ENCODE measurements around the gene SUN1. TPM values are rescaled to one million over a fixed set of nuclear protein-coding genes. Genes with fewer than 3 reads are reported as not detected.

The SUN1 gene
- total RNA-seq, 1 donor from 2014 or later = 186 TPM

- H3K4me3 ChIP-seq = no peak overlapping the region
- H3K27ac ChIP-seq = no peak overlapping the region
- intact Hi-C loops (cut with DNase I) = no loop called here
Observed at GRCh38 chr7:911791-912480, 79.7 kb downstream of the SUN1 start.

GRCh38 chr7:913736-914520, 81.7 kb downstream of the SUN1 start:
- Histone ChIP-seq H3K4me3 (no peak overlapping the region), H3K36me3 (peaks cover 0 to 2% of the 10 kb centered on the region in 2 donors), H3K27me3 (no peaks in the 10 kb centered on the region), H3K9me3 (no peaks in the 10 kb centered on the region), H3K27ac (no peak overlapping the region), H3K4me1 (peaks cover 0 to 4% of the 10 kb centered on the region in 2 donors)
- intact Hi-C loops (cut with DNase I) = no loop called here
- no peak for TF ChIP-seq CTCF (IDR thresholded peaks at IDR 0.05)
- no peak for DNase-seq (ENCODE audit: low spot score in 2 of 2)

More at GRCh38 chr7:911791-912480, 79.7 kb downstream of the SUN1 start:
- H3K4me1 ChIP-seq = peaks cover 0 to 4% of the 10 kb centered on the region in 2 donors
- no peaks in the 10 kb centered on the region for H3K36me3 ChIP-seq
- no peaks in the 10 kb centered on the region for H3K9me3 ChIP-seq
- H3K27me3 ChIP-seq = no peaks in the 10 kb centered on the region
- TF ChIP-seq CTCF (IDR thresholded peaks at IDR 0.05) = no peak
- DNase-seq (ENCODE audit: low spot score in 2 of 2) = no peak

- Histone ChIP-seq H3K4me1 (peaks cover 0 to under 1% of the 10 kb centered on the region in 2 donors), H3K27me3 (no peaks in the 10 kb centered on the region)
- intact Hi-C loops (cut with DNase I) = no loop called here
Observed at GRCh38 chr7:914521-915194, 82.4 kb downstream of the SUN1 start.

GRCh38 chr7:915291-916218, 83.3 kb downstream of the SUN1 start:
- Histone ChIP-seq H3K4me3 (no peak overlapping the region), H3K4me1 (no peaks in the 10 kb centered on the region)

More at GRCh38 chr7:914521-915194, 82.4 kb downstream of the SUN1 start:
- no peak for DNase-seq (ENCODE audit: low spot score in 2 of 2)
- no peak for TF ChIP-seq CTCF (IDR thresholded peaks at IDR 0.05)
- H3K27ac ChIP-seq = no peak overlapping the region
- no peak overlapping the region for H3K4me3 ChIP-seq
- H3K36me3 ChIP-seq = peaks cover 0 to 2% of the 10 kb centered on the region in 2 donors
- no peaks in the 10 kb centered on the region for H3K9me3 ChIP-seq

More at GRCh38 chr7:915291-916218, 83.3 kb downstream of the SUN1 start:
- TF ChIP-seq CTCF (IDR thresholded peaks at IDR 0.05) = no peak
- no peak for DNase-seq (ENCODE audit: low spot score in 2 of 2)
- intact Hi-C loops (cut with DNase I) = no loop called here
- Histone ChIP-seq H3K27ac (no peak overlapping the region), H3K36me3 (peaks cover 0 to 2% of the 10 kb centered on the region in 2 donors), H3K9me3 (no peaks in the 10 kb centered on the region), H3K27me3 (no peaks in the 10 kb centered on the region)

Data from ascending aorta (tissue), 2 donors.